Spleen (tissue), 7 donors: ENCODE data around the gene NSG1.

Experiments used
- CTCF ChIP-seq, 11 experiments: fragments of 200-600 bp in 7 of 11; fragments of 450-650 bp in 4 of 11; sonication (generic) in 4 of 11; IDR thresholded peaks in 8 of 11; conservative IDR thresholded peaks in 3 of 11; 1 replicate in 7 of 11; 2 replicates in 4 of 11; pipeline versions ENCODE4 v1.4.0 to v1.8.0; 2016 to 2021; ENCODE audit warnings: antibody characterized with exemption in 11 of 11, inconsistent platforms in 4 of 11, mild to moderate bottlenecking in 1 of 11
- POLR2A ChIP-seq, 3 donors: fragments of 450-650 bp; IDR thresholded peaks; one replicate each; pipeline ENCODE4 v1.5.1; 2017; ENCODE audit warnings: antibody characterized with exemption in 3 of 3, mild to moderate bottlenecking in 1 of 3
- donor health status: DM: no; HTN: no; CAD: no; lungs with moderate emphysema.
- donor health status: DM: no; HTN: no; CAD: no.
- donor health status: DM: no; HTN: no; CAD: no.

GRCh38 chr4:4422856-4423499 is 36.1 kb downstream of the NSG1 start:
- TF ChIP-seq CTCF (IDR thresholded peaks at IDR 0.05 in 8 of 11, conservative IDR thresholded peaks at IDR 0.05 in 3 of 11) (no peak), POLR2A (IDR thresholded peaks at IDR 0.05) (no peak)
